Measurements from ENCODE around the gene NAA15. TPM values are rescaled to one million over a fixed set of nuclear protein-coding genes. Genes with fewer than 3 reads are reported as not detected.
A peak's percentile ranks its signal among the peaks of the same experiment; 100 is the strongest.

NAA15 gene
- polyA plus RNA-seq, 1 of the 3 experiments (the other 2 are of a cell fraction): 7.1 TPM

- TF ChIP-seq ELF1 (IDR thresholded peaks at IDR 0.05): no peak
- no peak for TF ChIP-seq EZH2phosphoT487 (IDR thresholded peaks at IDR 0.05; ENCODE audit: borderline replicate concordance, low read depth)
- no peak for TF ChIP-seq RFX5 (IDR thresholded peaks at IDR 0.05; ENCODE audit: low read length)
- TF ChIP-seq TEAD4 (IDR thresholded peaks at IDR 0.05; ENCODE audit: borderline replicate concordance, insufficient read depth): no peak
- peak; percentile 18 for TF ChIP-seq CHD2 (IDR thresholded peaks at IDR 0.05; ENCODE audit: low read length, partially characterized antibody)
- TF ChIP-seq, protein P1, sequence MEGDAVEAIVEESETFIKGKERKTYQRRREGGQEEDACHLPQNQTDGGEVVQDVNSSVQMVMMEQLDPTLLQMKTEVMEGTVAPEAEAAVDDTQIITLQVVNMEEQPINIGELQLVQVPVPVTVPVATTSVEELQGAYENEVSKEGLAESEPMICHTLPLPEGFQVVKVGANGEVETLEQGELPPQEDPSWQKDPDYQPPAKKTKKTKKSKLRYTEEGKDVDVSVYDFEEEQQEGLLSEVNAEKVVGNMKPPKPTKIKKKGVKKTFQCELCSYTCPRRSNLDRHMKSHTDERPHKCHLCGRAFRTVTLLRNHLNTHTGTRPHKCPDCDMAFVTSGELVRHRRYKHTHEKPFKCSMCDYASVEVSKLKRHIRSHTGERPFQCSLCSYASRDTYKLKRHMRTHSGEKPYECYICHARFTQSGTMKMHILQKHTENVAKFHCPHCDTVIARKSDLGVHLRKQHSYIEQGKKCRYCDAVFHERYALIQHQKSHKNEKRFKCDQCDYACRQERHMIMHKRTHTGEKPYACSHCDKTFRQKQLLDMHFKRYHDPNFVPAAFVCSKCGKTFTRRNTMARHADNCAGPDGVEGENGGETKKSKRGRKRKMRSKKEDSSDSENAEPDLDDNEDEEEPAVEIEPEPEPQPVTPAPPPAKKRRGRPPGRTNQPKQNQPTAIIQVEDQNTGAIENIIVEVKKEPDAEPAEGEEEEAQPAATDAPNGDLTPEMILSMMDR (IDR thresholded peaks at IDR 0.05): peak; percentile 65
- TF ChIP-seq GABPA (IDR thresholded peaks at IDR 0.05; ENCODE audit: low read depth): no peak
- TF ChIP-seq, protein P2, sequence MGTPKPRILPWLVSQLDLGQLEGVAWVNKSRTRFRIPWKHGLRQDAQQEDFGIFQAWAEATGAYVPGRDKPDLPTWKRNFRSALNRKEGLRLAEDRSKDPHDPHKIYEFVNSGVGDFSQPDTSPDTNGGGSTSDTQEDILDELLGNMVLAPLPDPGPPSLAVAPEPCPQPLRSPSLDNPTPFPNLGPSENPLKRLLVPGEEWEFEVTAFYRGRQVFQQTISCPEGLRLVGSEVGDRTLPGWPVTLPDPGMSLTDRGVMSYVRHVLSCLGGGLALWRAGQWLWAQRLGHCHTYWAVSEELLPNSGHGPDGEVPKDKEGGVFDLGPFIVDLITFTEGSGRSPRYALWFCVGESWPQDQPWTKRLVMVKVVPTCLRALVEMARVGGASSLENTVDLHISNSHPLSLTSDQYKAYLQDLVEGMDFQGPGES (IDR thresholded peaks at IDR 0.05; ENCODE audit: low read depth, low read length): no peak
- TF ChIP-seq GATA2 (CRISPR knock-in tag; IDR thresholded peaks at IDR 0.05): no peak
These were observed 151.7 kb downstream of the NAA15 start (continued) for GRCh38 chr4:139453041-139453370.

- ChIA-PET CTCF (interaction anchor here (0.9 to 1.7 kb wide), 5 partner anchors 9 to 423 kb away, joined by 3 to 6 read pairs (median 3); no protein-coding TSS in a partner anchor), POLR2A (interaction anchor here (0.6 to 1.6 kb wide), 7 partner anchors 10 to 550 kb away, joined by 3 to 11 read pairs (median 3); partner anchors contain the start of gene SETD7)
- Histone ChIP-seq H3K4me2 (peak overlapping the region; percentile 76), H4K20me1 (ENCODE audit: insufficient read depth) (peaks cover 28% of the 10 kb centered on the region; the same call in 1 of the 2 replicates), H3K9me3 (no peaks in the 10 kb centered on the region), H3K4me3 (ENCODE audit: low read depth in 2 of 2, low read length in 1 of 2) (peak overlapping the region; percentile 99 to 100), H2AFZ (ENCODE audit: low read depth) (peak overlapping the region; percentile 84), H3K9ac (peak overlapping the region; percentile 75), H3K36me3 (replicated peaks in 1 of 2; ENCODE audit: control insufficient read depth in 1 of 2, insufficient read depth in 2 of 2, low read length in 1 of 2) (peaks cover 0 to 12% of the 10 kb centered on the region in 2 experiments), H3K79me2 (ENCODE audit: insufficient read depth) (peaks cover 63% of the 10 kb centered on the region), H3K4me1 (ENCODE audit: control insufficient read depth in 1 of 2, insufficient read depth in 2 of 2, low read depth in 1 of 2, low read length in 1 of 2) (peaks cover 16 to 17% of the 10 kb centered on the region in 2 experiments; a peak in 3 of 4 replicates), H3K27me3 (ENCODE audit: insufficient read depth) (no peaks in the 10 kb centered on the region), H3K9me2 (no peaks in the 10 kb centered on the region), H3K27ac (ENCODE audit: low read depth in 2 of 2, low read length in 1 of 2) (peak overlapping the region; percentile 88 to 96), H3F3A (replicated peaks; ENCODE audit: insufficient read depth) (peaks cover 24% of the 10 kb centered on the region)
- peak; percentile 95 for DNase-seq
- WGBS (ENCODE audit: low lambda C conversion rate): 7% methylated on average over 3 of the region's 76 CpGs
- peak; percentile 80 for TF ChIP-seq NRF1 (IDR thresholded peaks at IDR 0.05; ENCODE audit: low read depth, low read length)
- TF ChIP-seq, protein P2 (IDR thresholded peaks at IDR 0.05; ENCODE audit: low read depth, low read length): no peak
- no peak for TF ChIP-seq RXRA (IDR thresholded peaks at IDR 0.05; ENCODE audit: borderline replicate concordance, low read depth)
- no peak; the same call in 1 of the 2 replicates for TF ChIP-seq TCF12 (IDR thresholded peaks at IDR 0.05)
- TF ChIP-seq POLR2AphosphoS5 (IDR thresholded peaks at IDR 0.05; ENCODE audit: low read depth, low read length): peak; percentile 94
- no peak for TF ChIP-seq MEF2A (IDR thresholded peaks at IDR 0.05; ENCODE audit: borderline replicate concordance, low read depth)
- peak; percentile 81 for TF ChIP-seq TAF1 (IDR thresholded peaks at IDR 0.05; ENCODE audit: borderline replicate concordance, low read depth, low read length)
- TF ChIP-seq, protein P1 (IDR thresholded peaks at IDR 0.05): peak; percentile 36; the same call in 1 of the 2 replicates
- TF ChIP-seq RFX5 (IDR thresholded peaks at IDR 0.05; ENCODE audit: low read length): no peak
- TF ChIP-seq ZBTB33 (IDR thresholded peaks at IDR 0.05; ENCODE audit: borderline replicate concordance, low read depth): peak; percentile 98
These were observed 152.2 kb downstream of the NAA15 start for GRCh38 chr4:139453371-139454110.

Data from SK-N-SH (cell line).